T-helper 2 cell treated with Interferon-gamma antibody and Interleukin-4, amounts not matched to agents 100 ng/mL and 5 ng/mL, for 36 hours (primary cell): ENCODE results near the gene KAT7. TPM values are rescaled to one million over a fixed set of nuclear protein-coding genes. Genes with fewer than 3 reads are reported as not detected.

Experiments used
- intact Hi-C: fragments of 100-400 bp; cut with micrococcal nuclease; formaldehyde crosslinking; loops from one replicate; pipeline ENCODE4 v1.15.1; 2023
- total RNA-seq: library from RNA; stranded (reverse); gene quantifications from 2 replicates; pipeline ENCODE4 v1.2.3, GENCODE V29; 2022

The KAT7 gene
- 73.3 and 80.8 TPM in 2 replicates for total RNA-seq

DNA sequence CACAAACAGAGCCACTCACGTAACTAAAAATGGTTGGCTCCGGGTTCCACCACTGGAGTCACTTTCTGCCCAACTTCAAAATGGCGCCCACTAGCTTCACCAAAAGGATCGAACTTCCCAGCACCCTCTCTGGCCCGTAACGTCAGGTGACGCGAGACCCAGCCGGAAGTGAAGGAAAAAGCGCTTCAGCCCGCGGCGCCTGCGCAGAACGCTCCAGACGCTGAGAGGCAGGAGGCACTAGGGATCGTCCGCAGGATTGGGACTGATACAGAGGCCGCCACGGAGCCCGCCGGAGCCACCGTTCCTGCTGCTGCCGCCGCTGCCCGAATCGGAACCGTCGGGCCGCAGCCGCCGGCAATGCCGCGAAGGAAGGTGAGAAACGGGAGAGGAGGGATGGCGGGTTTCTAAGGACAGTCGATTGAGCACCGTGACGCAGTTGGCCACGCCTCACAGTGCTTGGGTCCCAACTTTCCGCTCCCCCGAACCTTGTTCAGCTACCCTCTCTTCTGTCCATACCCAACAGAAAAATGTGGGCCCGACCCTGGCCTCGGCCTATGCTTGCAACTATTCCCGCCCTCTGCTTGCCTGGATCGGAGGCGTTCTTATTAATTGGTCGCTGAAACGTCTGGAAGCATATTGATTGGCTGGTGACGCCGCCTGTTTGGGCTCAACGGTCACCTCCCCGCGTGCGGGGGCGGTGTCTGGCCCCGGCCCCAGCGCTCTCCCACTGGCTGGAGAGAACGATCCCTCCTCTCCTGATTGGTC is at the start of gene KAT7:
TSS of gene KAT7 (plus strand) at position 204 of the 765 bp plus-strand sequence. CDS start at position 358, 154 bp downstream.
- intact Hi-C loops: loop anchor here (1.0 to 2.0 kb wide), 7 partner anchors 24 to 374 kb away; partner anchors contain the start of genes FAM117A, PHB1 and SPOP

DNA sequence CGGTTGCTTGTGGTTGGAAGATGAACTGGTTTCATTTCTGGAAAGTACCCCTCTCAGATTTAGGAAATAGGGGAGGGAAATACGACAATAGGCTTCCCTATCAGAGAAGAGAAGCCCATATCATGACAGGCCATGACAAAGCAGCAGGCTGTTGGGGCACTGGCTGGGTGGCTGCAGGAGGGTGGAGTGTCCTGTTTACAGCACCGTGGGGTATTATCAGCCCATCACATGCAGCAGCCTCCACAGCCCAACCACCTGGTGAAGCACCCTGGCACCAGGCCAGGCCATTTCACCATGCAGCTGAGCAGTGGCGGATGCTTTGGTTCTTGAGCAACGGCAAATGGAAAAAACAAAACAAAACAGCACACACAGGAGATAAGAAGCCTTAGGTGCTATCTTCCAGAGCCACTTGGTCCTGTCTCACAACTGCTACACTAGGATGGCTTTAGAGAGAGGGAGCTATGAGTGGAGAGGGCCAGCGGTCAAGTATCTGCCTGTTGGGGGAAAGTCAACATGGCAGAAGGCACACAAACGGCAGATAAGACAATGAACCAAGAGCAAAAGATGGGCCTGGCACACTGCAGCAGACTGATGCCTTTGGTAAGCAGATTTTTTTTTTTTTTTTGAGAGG is 48.7 kb upstream of the KAT7 start:
- intact Hi-C loops: loop anchor here (1.0 kb wide), 5 partner anchors 9 to 61 kb away; partner anchors contain the start of genes FAM117A, KAT7 and SPOP

DNA sequence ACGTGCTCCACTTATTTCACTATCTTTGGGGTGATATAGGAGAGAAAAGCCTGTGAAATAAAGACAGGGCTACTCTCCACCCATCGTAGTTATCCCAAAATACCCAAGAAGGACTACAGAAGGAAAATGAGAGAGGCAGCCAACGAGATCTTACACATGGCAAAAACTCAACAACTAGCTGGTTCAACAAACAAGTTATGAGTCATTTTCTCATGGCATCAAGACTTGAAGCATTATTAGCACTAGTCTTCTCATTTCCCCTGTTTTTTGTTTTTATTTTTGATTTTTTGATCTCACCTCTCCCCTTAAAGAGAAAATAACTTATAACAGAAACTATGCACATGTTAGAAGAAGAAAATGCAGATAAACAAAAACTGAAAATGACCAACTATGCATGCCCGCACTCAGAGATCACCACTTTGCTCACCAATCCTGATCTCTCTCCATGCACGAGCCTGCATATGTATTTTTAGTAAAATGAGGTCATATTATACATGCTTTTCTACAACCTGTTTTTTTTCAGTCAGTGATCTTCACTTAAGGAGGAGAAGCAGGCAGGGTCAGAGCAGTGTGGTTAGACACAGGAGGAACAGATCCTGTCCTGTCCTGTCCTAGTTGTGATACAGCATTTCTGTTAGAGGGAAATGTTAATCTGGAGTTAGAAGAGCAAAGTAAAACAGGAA is 47.3 kb upstream of the KAT7 start:
- intact Hi-C loops: no loop called here

DNA sequence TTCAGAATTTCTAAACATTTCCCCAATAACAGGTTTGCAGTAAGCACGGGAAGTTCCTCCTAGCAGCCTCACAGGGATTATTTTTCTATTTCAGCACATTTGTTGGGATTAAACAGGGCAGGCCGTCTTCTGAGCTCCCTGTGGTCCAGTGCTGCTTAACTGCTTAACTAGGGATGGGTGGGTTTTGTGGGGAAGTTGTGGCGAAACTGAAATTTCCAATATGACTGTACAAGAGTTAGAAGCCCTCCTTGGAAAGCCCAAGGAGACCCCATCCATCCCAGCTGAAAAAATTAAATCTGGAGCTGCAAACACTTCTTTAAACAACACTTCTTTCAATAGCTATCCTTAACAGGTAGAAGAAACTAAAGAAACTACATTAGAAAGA is 46.8 kb upstream of the KAT7 start:
- intact Hi-C loops: no loop called here

DNA sequence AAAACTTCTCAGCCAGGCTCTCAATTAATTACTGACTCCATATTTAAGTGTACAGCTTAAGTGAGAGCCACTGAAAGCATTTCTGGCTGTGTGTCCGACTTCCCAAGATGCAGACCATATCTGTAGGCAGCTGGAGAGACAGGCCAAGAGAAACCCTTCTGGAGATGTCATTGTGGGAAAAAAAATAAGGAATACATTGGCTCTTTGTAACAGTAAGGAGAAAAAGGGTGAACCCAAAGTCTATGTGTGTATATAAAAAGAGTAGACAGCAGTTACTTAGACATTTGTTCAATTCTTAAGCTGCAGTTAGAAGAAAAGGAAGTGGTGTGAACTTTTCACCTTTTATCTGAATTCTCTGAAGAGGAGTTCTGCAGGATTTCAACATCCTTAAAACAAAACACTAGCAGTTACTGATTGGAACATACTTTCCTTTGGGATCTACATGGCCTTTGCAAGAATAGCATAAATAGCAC is 46.3 kb upstream of the KAT7 start:
- intact Hi-C loops: no loop called here

DNA sequence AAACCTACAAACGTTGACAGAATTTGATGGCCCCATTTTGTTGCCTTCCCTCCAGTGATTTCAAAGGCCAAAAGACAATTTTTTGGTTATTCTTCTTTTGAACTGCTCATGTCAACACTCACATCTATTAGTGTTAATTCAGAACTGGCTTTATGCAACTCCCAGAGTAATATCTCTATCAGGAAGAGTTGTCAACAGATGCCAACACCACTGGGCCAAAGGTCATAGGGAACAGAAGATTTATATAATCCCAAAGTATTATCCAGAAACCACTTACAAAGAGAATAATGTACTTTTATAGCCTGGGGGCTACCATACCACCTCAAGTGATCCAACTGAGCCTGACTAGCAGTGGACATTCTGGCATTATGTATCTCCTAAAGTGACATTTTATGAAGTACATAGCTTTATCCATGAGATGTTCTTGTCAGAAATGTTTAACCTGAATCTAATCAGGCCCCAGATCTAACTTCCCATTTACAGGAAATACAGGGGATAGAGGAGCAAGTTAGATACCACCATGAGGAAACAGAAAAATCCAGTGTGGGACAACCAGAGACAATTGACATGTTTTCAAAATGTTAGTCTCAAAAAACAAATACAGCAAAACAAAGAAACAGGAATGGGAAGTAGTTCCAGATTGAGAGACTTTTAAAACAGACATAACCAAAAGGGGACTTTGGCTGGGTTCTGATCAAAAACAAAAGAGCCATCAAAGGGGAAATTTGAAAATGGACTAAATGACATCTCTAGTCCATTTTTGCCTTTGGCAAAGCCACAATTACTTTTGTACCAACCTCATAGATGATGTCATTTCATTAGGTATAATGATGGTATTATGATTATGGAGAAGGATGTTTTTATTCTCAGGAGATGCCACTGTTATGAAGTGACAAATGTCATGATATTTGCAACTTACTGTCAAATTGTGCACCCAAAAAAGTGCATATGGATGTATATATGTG is 43.0 kb upstream of the KAT7 start:
- intact Hi-C loops: loop anchor here (2.0 kb wide), 1 partner anchor 37 kb away; no protein-coding TSS in a partner anchor

DNA sequence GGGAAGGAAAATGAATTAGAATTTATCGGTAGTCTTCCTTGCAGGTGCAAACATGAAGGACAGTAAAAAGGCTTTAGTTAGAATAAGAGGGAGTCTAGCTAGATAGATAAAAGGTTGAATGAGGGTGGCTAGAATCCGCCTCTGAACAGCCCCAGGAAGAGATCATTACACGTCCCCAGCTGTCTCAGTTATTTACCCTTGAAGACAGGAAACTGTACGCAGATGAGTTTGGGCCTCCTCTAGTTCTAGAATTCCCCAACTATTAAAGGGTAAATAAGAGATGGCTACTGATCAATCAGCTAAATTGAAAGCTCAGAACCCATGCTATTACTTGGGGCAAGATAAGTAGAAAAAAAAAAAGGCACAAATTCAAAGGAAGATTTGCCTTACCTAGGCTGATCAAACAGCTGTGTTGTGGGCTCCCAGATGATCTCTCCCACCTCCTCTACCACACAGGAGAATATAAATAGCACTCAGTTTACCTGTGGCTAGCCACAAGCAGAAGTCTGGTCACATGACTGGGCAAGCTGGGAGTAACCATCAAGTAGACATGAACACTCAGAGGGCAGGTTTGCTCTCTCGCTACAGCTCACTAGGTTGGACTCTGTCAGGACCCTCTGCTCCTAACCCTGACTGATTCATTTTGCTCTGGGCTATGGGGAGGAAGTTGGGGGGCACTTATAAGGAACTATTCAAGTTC is 41.5 kb upstream of the KAT7 start:
- intact Hi-C loops: loop anchor here (2.0 kb wide), 1 partner anchor 38 kb away; no protein-coding TSS in a partner anchor

DNA sequence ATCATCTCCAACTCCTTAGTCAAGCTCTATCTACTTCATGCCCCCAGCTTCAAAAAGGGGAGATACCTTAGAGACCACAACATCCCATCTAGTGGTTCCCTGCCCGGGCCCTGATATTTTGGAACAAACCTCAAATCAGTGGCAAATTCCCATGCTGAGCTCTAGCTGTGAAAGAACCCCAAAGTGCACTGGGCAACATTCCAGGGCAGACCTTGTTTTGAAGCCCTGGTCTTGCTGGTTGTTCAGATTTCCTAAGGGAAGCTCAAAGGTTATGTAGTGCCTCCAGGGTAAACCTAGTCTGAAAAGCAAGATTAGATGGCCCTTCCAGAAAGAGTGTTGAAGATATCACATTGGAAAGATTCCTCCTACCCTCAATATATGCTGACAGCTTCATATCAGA is 40.8 kb upstream of the KAT7 start:
- intact Hi-C loops: loop anchor here (1.0 to 2.0 kb wide), 2 partner anchors 8 to 39 kb away; no protein-coding TSS in a partner anchor

DNA sequence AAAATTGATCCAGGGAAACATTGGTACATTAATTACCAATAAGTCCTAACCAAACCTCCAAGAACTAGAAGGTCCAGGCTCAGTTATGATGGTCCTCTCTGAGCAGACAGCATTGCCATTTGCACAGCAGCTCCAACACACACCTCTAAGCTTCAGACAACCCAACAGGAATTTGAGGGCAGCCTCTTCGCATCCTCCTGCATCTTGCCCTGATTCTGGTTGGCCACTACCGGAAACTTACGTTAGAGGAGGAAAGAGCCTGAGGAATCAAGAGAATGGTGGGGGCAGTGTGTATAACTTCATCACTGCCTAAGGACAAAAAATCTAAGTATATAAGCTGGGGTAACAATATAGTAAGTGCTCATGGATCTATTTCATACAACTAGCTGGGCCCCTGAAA is 40.3 kb upstream of the KAT7 start:
- intact Hi-C loops: loop anchor here (1.0 kb wide), 1 partner anchor 9 kb away; no protein-coding TSS in a partner anchor

DNA sequence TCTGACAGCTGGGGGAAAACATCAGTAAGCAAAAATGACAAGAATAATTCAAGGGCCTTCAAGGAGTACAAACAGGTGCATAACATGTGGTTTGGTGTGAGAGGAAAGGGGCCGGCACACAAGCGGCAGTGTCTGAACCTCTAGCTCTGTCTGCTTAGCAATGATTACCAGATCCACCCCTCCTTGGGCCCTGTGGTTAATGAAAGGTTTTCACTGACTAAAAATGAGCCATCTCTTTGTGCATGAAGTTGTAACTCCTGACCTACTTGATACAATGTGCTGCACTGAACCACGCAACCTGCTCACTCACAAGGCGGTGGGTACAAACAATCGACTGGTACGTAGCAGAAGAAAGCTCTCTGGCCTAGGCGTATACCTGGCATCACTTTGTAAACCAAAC is 39.7 kb upstream of the KAT7 start:
- intact Hi-C loops: loop anchor here (1.0 kb wide), 1 partner anchor 9 kb away; no protein-coding TSS in a partner anchor

DNA sequence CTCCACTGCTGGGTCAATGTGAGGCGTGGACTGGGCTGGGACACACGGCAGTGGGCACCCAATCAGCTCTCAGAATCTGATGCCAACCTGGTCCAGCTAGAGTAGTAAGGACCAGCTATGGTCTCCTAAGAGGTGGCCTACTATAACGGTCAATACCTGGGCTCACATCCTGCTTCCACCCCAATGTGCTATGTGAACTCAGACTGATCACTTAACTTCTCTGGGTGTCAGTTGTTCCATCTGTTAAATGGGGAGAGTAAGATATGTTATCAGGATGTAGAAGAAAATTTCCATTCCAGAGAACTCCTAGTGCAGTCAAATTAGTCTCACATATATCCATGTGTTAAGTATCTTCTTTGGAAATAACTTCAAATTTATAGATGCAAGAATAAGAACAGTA is 38.8 kb upstream of the KAT7 start:
- intact Hi-C loops: loop anchor here (1.0 kb wide), 1 partner anchor 10 kb away; no protein-coding TSS in a partner anchor

DNA sequence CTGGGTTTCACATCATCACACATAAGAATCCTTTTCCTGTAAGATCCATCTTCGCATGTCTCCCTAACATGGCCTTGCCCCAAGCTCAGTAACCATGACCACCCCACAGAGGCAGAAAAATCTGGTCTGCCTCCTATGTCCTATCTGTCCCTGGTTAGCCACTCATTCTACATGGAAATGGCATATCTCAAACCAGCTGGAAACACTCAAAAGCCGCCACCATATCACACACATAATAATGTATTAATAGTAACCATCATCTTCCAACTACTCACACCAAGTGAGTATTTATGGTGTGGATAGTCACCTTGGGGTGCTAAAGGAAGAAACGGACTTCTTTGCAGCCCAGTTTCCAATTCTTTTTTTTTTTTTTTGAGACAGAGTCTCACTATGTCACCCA is 36.0 kb upstream of the KAT7 start:
- intact Hi-C loops: no loop called here

DNA sequence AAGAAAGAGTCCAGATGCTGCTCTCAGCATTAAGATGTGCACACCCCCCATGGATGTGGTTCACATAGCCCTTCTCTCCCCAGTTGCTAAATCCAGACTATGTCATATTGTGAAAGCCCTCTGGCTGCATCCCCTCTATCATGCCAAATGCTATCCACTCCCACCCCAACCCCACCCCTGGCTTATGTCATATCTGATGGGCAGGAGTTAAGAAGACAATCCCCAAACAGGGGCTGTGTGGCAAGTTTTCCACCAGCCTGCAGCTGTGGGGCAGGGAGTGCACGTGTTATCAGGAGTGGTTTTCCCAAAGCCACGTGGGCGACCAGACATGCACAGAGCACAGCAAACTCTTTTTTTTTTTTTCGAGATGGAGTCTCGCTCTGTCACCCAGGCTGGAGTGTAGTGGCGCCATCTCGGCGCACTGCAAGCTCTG is 34.5 kb upstream of the KAT7 start:
- intact Hi-C loops: no loop called here

DNA sequence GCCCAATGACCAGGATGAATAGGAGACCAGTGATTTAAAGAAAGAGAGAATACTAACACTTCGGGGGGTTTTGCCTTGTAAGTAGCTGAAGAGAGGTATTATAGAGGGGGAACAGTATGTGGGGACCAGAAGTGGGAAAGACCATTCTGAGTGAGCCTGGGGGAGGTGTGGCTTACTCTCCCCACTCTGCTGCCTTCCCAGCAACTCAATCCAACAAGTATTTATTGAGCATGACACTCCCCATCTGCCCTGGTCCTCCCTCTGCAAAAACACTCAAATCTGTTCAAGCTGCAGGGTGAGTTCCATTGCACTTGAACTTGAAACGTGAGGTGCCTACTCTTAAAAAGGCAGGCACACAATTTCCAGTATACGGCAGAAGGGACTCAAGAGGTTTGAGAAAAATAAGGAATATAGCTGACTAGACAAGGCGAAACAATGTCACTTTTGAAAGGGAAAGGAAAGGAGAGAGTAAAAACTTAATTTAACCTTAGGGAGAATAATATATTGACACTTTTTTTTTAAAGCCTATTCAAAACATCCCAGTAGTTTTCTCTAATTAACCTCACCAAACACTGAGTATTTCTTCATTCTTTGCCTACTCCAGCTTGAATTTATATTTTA is 32.7 kb upstream of the KAT7 start:
- intact Hi-C loops: no loop called here

DNA sequence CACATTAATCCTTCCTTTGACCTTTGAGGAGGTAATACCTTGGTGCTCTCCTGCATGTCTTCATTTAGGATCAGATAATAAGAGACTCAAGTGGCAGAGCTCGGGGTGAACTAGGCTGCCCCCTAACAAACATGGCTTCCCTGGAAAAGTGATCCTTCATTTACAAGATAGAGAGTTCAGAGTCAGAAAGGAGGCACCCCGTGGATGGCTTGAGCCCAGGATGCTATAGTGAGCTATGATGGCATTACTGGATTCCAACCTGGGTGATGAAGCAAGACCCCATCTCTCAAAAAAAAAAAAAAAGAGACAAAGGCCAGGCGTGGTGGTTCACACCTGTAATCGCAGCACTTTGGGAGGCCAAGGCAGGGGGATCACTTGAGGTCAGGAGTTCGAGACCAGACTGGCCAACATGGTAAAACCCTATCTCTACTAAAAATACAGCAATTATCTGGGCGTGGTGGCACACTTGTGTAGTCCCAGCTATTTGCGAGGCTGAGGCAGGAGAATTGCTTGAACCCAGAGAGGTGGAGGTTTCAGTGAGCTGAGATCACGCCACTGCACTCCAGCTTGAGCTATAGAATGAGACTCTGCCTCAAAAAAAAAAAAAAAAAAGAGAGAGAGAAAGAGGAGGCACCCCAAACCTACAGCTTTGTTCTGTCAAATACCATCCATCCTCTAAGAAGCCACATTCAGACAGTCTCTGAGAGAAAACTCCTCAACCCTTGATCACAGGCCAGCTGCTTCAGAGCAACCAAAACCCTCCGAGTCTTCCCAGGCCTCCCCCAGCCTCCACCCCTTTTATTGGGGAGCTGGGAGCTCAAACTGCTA is 31.9 kb upstream of the KAT7 start:
- intact Hi-C loops: no loop called here

DNA sequence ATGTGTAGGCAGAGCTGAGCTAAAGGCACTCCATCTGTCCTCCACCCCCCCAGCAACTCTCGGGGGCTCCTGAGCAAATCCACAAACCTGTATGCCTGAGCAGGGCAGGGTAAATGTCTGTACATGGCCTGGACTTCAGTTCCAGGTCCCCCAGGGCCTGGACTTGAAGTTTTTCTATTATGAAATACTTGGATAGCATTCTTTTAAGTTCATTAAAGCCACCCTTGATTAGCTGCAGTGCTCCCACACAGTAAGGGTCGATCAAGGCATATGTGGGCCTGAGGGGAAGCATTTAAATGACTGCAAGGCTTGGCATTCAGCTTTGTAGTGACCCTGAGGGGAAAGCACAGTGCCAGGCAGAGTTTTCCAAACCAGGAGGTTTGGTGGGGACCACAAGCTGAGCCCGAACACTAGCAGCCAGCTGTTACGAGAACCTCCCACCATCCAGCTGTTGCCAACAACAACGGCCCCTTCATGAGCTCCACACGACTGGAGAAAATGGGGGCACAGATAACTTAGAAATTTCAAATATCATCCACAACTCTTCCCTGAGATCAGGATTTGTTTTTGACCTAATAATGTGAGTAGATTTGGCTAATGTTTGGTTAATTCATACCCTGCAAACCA is 31.2 kb upstream of the KAT7 start:
- intact Hi-C loops: no loop called here

DNA sequence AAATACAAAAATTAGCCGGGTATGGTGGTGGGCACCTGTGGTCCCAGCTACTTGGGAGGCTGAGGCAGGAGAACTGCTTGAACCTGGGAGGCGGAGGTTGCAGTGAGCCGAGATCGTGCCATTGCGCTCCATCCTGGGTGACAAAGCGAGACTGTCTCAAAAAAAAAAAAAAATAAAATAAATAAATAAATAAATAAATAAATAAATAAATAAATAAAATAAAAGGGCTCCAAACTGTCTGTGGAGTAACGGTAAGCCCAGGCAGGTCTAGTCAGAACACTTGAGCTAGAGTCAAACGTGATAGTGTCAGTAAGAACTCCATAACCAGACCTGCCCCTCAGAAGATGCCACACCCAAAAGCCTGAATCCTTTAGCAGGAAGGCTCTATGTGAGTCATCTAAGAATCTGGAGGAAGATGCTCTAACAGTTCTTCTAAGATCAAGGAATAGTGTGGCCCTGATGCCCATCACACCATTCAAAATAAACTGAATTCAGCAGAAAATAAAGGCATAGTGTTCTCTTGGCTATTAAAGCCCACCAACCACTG is 29.9 kb upstream of the KAT7 start:
- intact Hi-C loops: loop anchor here (1.0 kb wide), 1 partner anchor 8 kb away; no protein-coding TSS in a partner anchor

DNA sequence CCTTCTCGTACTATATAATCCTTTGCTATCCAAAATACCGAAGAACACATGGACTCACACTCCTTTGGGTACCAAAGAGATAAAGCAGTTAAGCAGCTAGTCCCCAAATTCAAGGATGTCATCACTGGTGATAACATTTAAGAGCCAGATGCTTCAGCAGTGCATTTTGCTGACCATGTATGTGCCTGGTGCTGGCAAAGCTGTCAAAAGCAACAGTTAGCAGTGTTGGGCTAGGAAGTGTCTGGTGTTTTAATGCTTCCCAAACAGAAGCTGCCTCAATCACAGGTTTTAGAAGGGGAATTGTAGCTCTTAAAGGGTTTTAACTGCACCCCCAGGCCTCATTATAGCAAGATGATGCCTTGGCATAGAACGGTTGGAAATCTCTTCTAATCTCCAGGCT is 29.3 kb upstream of the KAT7 start:
- intact Hi-C loops: loop anchor here (1.0 kb wide), 1 partner anchor 9 kb away; no protein-coding TSS in a partner anchor
